Osteoblast (primary cell): ENCODE results near the gene CST5. TPM values are rescaled to one million over a fixed set of nuclear protein-coding genes. Genes with fewer than 3 reads are reported as not detected.
"Not testable (repeated sequence)": the region's sequence is repeated elsewhere in the genome, so short reads cannot be mapped to it uniquely, and the experiment has no call there.

ENCODE experiments used
- DNase-seq: peaks from one replicate; pipeline ENCODE4 v3.0.0; 2011; ENCODE audit warnings: low spot score, mixed read lengths; ENCODE audit not compliant: insufficient read length; ENCODE audit errors: missing footprints
- H2AFZ ChIP-seq: 2 replicates; pipeline ENCODE4 v1.6.0; 2011; ENCODE audit warnings: mild to moderate bottlenecking, low read length
- H3K27ac ChIP-seq: 2 replicates; pipeline ENCODE4 v1.5.1; 2011; ENCODE audit warnings: mild to moderate bottlenecking, low read depth, low read length, moderate library complexity
- H3K27me3 ChIP-seq: 2 replicates; pipeline ENCODE4 v1.6.0; 2012; ENCODE audit warnings: mild to moderate bottlenecking, control low read depth, inconsistent platforms, low read length, moderate library complexity; ENCODE audit not compliant: insufficient read depth
- H3K36me3 ChIP-seq: 2 replicates; pipeline ENCODE4 v1.5.1; 2011; ENCODE audit warnings: mild to moderate bottlenecking, low read length, control low read depth, moderate library complexity; ENCODE audit not compliant: insufficient read depth
- H3K4me1 ChIP-seq: 2 replicates; pipeline ENCODE4 v1.5.1; 2011; ENCODE audit warnings: mild to moderate bottlenecking, low read length, control low read depth, moderate library complexity; ENCODE audit not compliant: insufficient read depth
- H3K4me2 ChIP-seq: 2 replicates; pipeline ENCODE4 v1.6.0; 2011; ENCODE audit warnings: mild to moderate bottlenecking, low read length; ENCODE audit not compliant: insufficient read depth
- H3K4me3 ChIP-seq: fragments of 200-600 bp; sonication (generic); 3 replicates; pipeline ENCODE4 v1.5.1; 2012; ENCODE audit warnings: mild to moderate bottlenecking, low read length, inconsistent platforms; ENCODE audit not compliant: insufficient read depth
- H3K79me2 ChIP-seq: 2 replicates; pipeline ENCODE4 v1.6.0; 2012; ENCODE audit warnings: mild to moderate bottlenecking, low read length, control low read depth, inconsistent platforms; ENCODE audit not compliant: insufficient read depth
- H3K9me3 ChIP-seq: 2 replicates; pipeline ENCODE4 v1.5.1; 2011; ENCODE audit warnings: low read depth, low read length, control low read depth
- H4K20me1 ChIP-seq: 2 replicates; pipeline ENCODE4 v1.6.0; 2012; ENCODE audit warnings: mild to moderate bottlenecking, low read length, control low read depth; ENCODE audit not compliant: insufficient read depth
- CTCF ChIP-seq: IDR thresholded peaks from 2 replicates; pipeline ENCODE4 v1.5.1; 2011; ENCODE audit warnings: mild to moderate bottlenecking, low read depth, low read length, moderate library complexity; ENCODE audit errors: extremely low read depth
- total RNA-seq: library from RNA; depleted of rRNA; stranded (reverse); fragments of >200 nt; gene quantifications from 2 replicates; pipeline ENCODE4 v1.2.3, GENCODE V29; 2012

The CST5 gene
- total RNA-seq, 1 donor: not detected

DNA sequence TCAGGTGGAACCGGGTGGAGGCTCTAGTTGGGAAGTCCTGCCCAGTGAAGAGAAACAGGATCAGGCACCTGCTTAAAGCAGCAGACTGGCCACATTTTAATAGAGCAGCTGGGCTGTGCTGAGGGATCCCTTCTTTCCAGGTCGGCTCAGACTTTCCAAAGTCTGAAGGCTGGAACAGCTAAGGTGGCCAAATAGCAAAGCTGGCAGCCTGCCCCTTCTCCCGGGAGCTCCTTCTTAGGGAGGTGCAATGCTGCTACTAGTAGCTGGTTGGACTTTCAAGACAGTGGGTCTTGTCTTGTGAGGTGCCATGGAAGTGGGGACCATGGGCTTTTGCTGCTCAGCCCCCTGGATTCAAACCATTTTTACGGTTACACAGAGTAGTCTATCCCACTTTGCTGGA lies 30.7 kb upstream of the CST5 start:
- Histone ChIP-seq H3K36me3 (no peaks in the 10 kb centered on the region), H3K4me3 (no peak overlapping the region), H3K79me2 (no peaks in the 10 kb centered on the region), H3K9me3 (no peaks in the 10 kb centered on the region), H3K4me1 (no peaks in the 10 kb centered on the region), H3K27ac (no peak overlapping the region), H3K4me2 (no peak overlapping the region), H3K27me3 (no peaks in the 10 kb centered on the region), H4K20me1 (no peaks in the 10 kb centered on the region), H2AFZ (no peak overlapping the region)
- no peak for DNase-seq
- no peak for TF ChIP-seq CTCF

DNA sequence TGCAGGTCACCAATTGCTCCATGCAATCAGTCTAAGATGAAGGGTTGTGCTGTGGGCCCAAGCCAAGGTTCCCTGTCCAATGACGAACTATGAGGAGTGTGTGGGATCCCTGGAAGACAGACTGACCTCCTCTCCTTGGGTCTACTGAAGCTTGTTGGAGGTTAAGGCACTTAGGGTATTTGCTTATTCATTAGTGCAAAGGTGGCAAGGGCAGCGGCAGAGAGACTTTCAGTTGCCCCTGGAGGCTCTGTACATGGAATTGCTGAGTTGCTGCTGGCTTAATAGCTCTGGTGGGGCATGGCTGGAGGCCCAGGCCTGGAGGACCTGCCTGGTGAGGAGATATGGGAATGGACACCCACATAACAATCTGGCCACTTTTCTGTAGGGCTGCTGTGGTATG lies 29.8 kb upstream of the CST5 start:
- no peak overlapping the region for H3K27ac ChIP-seq
- H3K79me2 ChIP-seq: no peaks in the 10 kb centered on the region
- DNase-seq: no peak
- H3K9me3 ChIP-seq: no peaks in the 10 kb centered on the region
- TF ChIP-seq CTCF: no peak
- H3K27me3 ChIP-seq: no peaks in the 10 kb centered on the region
- no peak overlapping the region for H3K4me3 ChIP-seq
- H2AFZ ChIP-seq: no peak overlapping the region
- no peaks in the 10 kb centered on the region for H3K36me3 ChIP-seq
- no peaks in the 10 kb centered on the region for H4K20me1 ChIP-seq
- no peaks in the 10 kb centered on the region for H3K4me1 ChIP-seq
- H3K4me2 ChIP-seq: no peak overlapping the region

- no peaks in the 10 kb centered on the region for H3K27me3 ChIP-seq
- DNase-seq: no peak
These were observed 28.0 kb upstream of the CST5 start for GRCh38 chr20:23907579-23907978.

GRCh38 chr20:23902396-23902795 lies 22.8 kb upstream of the CST5 start:
- H4K20me1 ChIP-seq, H3K9me3 ChIP-seq, H3K4me3 ChIP-seq, H3K27ac ChIP-seq, H2AFZ ChIP-seq, H3K36me3 ChIP-seq, H3K4me2 ChIP-seq, H3K27me3 ChIP-seq, H3K4me1 ChIP-seq, H3K79me2 ChIP-seq, DNase-seq: not testable (repeated sequence)

More at GRCh38 chr20:23907579-23907978, 28.0 kb upstream of the CST5 start:
- TF ChIP-seq CTCF: no peak
- Histone ChIP-seq H4K20me1 (no peaks in the 10 kb centered on the region), H2AFZ (no peak overlapping the region), H3K4me1 (no peaks in the 10 kb centered on the region), H3K9me3 (no peaks in the 10 kb centered on the region), H3K36me3 (no peaks in the 10 kb centered on the region), H3K4me2 (no peak overlapping the region), H3K79me2 (no peaks in the 10 kb centered on the region), H3K4me3 (no peak overlapping the region), H3K27ac (no peak overlapping the region)

- H2AFZ ChIP-seq, H3K4me3 ChIP-seq, H3K79me2 ChIP-seq, H3K4me2 ChIP-seq, H3K9me3 ChIP-seq, H3K4me1 ChIP-seq, H3K27me3 ChIP-seq, H4K20me1 ChIP-seq, DNase-seq, H3K27ac ChIP-seq, H3K36me3 ChIP-seq: not testable (repeated sequence)
These were observed 11.3 kb upstream of the CST5 start for GRCh38 chr20:23890867-23891266.
